Pericardium fibroblast (primary cell): Measurements from ENCODE around the gene RUFY3. TPM values are rescaled to one million over a fixed set of nuclear protein-coding genes. Genes with fewer than 3 reads are reported as not detected.

Experiments used
- total RNA-seq: library from RNA; depleted of rRNA; stranded (reverse); fragments of >200 nt; gene quantifications from 2 replicates; pipeline ENCODE4 v1.2.3, GENCODE V29; 2015

RUFY3 gene, protein sequence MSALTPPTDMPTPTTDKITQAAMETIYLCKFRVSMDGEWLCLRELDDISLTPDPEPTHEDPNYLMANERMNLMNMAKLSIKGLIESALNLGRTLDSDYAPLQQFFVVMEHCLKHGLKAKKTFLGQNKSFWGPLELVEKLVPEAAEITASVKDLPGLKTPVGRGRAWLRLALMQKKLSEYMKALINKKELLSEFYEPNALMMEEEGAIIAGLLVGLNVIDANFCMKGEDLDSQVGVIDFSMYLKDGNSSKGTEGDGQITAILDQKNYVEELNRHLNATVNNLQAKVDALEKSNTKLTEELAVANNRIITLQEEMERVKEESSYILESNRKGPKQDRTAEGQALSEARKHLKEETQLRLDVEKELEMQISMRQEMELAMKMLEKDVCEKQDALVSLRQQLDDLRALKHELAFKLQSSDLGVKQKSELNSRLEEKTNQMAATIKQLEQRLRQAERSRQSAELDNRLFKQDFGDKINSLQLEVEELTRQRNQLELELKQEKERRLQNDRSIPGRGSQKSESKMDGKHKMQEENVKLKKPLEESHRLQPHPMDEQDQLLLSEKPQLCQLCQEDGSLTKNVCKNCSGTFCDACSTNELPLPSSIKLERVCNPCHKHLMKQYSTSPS
- total RNA-seq, result 17.5 and 19.5 TPM in 2 replicates

DNA sequence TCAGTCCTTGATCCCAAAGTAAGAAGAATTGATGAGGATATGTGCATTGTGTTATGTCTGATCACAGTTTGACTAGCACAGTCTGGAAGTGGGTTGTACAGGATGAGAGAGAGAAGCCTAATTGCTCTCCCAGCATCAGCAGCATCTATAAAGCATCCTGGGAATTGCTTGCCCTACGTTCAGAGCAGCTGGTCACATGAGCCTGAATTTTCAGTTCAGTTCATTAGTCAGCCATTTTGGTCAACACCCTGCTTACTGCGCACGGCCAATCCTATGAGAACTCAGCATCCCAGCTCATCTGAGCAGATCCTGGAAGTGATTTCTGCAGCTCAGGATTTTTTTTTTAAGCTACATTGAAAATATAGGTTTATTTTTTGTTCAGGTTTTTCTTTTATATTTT lies at the start of gene RUFY3:
Gene RUFY3 (plus strand): TSS at position 218 of the 400 bp plus-strand sequence. CDS start 610 bp downstream, outside the sequence.

GRCh38 chr4:70687821-70688794 lies 33.7 kb upstream of the RUFY3 start, which contains the start of gene UTP3:
UTP3 (plus strand) TSS chr4:70688532; CDS start chr4:70688678, 146 bp downstream.

GRCh38 chr4:70839589-70840093 lies 117.9 kb downstream of the RUFY3 start, which contains the start of gene GRSF1:
GRSF1 (minus strand) TSS chr4:70839890; CDS start chr4:70839827, 63 bp downstream.

Other genes with a start within 250 kb of the RUFY3 start
- not detected in 2 replicates for gene MUC7, start 249.8 kb upstream of the RUFY3 start, total RNA-seq
- gene AMTN, start 203.4 kb upstream of the RUFY3 start, total RNA-seq, result not detected in 2 replicates
- not detected in 2 replicates for gene AMBN, start 129.7 kb upstream of the RUFY3 start, total RNA-seq
- gene ENAM, start 93.2 kb upstream of the RUFY3 start, total RNA-seq, result not detected in 2 replicates
- gene JCHAIN, start 55.5 kb upstream of the RUFY3 start, total RNA-seq, result 0.35 TPM in 1 of 2 replicates, not detected in the other
- 13.9 and 16.8 TPM in 2 replicates for gene UTP3, start 33.4 kb upstream of the RUFY3 start, total RNA-seq
- 77.7 and 78.7 TPM in 2 replicates for gene GRSF1, start 117.9 kb downstream of the RUFY3 start, total RNA-seq
- gene MOB1B, start 180.4 kb downstream of the RUFY3 start, total RNA-seq, result 5.4 and 6.2 TPM in 2 replicates